Endothelial cell of hepatic sinusoid (primary cell): ENCODE results near the gene RPTOR.

Source experiments
- in situ Hi-C: cut with HindIII; loops from 2 replicates; pipeline ENCODE4 v1.10.0; 2017; ENCODE audit warnings: low sequenced_read_pairs

RPTOR gene

DNA sequence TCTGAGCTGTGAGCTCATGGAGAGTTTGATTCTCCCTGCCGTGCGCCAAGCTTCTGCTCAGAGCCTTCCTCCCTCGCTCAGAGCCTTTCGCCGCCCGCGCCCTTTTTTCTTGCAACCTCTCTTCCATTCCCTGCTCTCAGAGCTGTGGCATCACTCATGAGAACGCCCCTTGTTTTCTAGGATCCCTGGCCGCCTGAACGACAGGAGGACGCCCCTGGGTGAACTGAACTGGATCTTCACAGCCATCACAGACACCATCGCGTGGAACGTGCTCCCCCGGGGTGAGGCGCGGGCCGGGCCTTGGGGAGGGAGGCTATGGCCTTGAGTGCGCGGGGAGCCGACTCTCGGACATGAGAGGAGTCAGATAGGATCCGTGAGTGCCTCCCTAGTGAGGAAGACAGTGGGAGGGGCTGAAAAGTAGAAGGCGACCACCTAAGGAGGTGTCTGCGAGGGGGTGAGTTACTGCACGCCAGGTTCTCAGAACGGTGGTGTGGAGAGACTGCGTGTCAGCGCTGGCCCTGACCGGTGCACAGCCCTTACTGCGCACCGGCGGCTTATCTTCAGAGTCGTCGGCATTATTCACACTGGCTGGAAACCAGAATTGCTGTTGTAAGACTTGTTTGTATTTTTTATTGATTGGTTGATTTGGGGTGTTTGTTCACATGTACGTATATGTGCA is 277.5 kb downstream of the RPTOR start:
- in situ Hi-C loops, result loop anchor here (5.0 kb wide), 1 partner anchor 60 kb away; no protein-coding TSS in a partner anchor

GRCh38 chr17:80822700-80823410 is 278.2 kb downstream of the RPTOR start:
- in situ Hi-C loops, result loop anchor here (5.0 kb wide), 1 partner anchor 61 kb away; no protein-coding TSS in a partner anchor

DNA sequence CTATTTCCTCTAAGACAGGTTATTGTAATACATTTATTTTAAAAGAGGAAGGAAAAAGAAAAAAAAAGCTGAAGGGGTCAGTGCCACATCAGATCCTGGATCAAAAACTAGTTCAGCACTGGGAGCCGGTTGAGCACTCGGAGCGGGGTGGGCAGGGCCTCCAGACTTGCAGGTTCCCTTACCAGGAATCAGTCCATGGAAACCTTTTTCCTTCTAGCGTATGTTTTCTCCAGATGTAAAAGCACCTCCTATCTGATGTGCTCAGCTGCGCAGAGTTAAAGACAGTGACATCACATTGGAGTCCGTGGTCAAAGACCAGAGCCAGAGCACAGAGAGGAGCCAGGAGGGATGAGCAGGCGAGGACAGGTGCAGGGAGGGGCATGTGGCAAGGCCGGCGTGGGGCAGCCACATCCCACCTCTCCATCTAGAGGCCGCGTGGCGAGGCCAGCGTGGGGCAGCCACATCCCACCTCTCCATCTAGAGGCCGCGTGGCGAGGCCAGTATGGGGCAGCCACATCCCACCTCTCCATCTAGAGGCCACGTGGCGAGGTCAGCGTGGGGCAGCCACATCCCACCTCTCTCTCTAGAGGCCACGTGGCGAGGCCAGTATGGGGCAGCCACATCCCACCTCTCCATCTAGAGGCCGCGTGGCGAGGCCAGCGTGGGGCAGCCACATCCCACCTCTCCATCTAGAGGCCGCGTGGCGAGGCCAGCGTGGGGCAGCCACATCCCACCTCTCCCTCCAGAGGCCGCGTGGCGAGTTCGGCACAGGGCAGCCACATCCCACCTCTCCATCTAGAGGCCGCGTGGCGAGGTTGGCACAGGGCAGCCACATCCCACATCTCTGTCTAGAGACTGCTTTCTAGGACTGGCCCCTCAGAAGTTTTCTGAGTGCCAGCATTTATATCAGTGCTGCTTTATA is 280.2 kb downstream of the RPTOR start:
- in situ Hi-C loops, result loop anchor here (5.0 kb wide), 1 partner anchor 63 kb away; no protein-coding TSS in a partner anchor

- in situ Hi-C loops, result no loop called here
Measured at GRCh38 chr17:80825471-80826345, 281.1 kb downstream of the RPTOR start.

GRCh38 chr17:80826346-80826954 is 281.8 kb downstream of the RPTOR start:
- in situ Hi-C loops, result no loop called here

- in situ Hi-C loops, result no loop called here
Measured at GRCh38 chr17:80826955-80827645, 282.5 kb downstream of the RPTOR start.

- in situ Hi-C loops, result no loop called here
Measured at GRCh38 chr17:80827646-80828643, 283.3 kb downstream of the RPTOR start.

GRCh38 chr17:80829166-80829813 is 284.7 kb downstream of the RPTOR start:
- in situ Hi-C loops, result no loop called here

DNA sequence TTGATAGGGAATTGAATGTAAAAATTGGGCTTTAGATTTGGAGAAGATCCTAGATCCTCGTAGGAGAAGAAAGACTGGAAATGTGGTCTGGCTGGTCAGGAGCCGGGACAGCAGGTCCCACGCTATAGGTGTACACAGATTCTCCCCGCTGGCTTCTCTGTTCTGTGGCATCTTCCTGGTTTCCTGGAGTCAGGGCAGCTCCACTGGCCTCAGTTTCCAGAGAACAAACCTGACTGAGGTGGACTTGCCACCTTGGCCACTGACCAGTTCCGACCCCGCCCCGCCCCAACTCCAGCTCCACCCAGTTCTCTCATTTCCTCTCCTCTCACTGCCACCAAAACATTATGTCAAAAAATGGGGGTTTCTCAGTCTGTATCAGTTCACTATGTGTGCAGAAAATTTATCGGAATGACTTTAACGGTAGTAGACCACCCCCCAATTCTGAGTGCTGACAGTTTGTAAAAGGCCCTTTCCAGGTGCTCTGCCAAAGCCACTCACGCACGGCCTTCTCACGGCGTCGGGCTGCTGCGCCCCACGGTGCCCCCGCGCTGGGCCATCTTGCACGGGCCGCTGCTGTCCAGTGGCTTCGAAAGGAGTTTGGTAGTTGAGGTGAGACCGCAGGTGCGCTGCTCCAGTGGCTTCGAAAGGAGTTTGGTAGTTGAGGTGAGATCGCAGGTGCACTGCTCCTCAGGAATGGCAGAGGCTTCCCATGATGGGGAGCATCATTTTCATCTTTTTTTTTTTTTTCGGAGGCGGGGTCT is 285.6 kb downstream of the RPTOR start:
- in situ Hi-C loops, result no loop called here

DNA sequence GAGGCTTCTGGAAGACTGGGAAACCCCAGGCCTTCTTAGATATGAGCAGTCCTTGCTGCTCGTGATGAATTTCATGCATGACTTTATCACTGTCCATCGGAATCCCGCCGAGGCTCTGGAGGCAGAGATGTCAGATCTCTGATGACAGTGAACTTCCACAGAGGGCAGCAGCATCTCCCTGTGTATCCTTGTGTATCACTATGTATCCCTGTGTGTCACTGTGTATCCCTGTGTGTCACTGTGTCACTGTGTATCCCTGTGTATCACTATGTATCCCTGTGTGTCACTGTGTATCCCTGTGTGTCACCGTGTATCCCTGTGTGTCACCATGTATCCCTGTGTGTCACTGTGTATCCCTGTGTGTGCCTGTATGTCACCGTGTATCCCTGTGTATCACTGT is 286.9 kb downstream of the RPTOR start:
- in situ Hi-C loops, result no loop called here

DNA sequence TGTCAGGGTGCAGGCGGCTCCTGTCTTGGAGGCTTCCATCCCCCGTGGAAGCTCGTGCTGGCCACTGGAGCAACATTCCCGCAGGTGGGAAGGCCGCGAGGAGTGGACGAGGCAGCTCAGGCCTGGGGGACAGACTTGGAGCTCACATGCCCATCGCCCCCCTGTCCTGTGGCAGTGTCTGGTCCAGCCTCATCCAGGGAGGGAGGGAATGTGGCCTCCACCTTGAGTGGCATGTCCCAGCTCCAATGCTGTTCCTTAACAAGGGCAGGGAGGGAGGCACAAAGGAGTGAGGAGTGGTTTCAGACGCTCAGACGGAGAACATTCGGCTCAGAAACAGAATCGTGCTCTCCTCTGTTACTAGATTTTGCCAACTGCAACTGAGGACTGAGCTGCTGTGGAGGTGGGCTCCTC is 287.6 kb downstream of the RPTOR start:
- in situ Hi-C loops, result no loop called here

GRCh38 chr17:80832888-80833583 is 288.4 kb downstream of the RPTOR start:
- in situ Hi-C loops, result no loop called here

DNA sequence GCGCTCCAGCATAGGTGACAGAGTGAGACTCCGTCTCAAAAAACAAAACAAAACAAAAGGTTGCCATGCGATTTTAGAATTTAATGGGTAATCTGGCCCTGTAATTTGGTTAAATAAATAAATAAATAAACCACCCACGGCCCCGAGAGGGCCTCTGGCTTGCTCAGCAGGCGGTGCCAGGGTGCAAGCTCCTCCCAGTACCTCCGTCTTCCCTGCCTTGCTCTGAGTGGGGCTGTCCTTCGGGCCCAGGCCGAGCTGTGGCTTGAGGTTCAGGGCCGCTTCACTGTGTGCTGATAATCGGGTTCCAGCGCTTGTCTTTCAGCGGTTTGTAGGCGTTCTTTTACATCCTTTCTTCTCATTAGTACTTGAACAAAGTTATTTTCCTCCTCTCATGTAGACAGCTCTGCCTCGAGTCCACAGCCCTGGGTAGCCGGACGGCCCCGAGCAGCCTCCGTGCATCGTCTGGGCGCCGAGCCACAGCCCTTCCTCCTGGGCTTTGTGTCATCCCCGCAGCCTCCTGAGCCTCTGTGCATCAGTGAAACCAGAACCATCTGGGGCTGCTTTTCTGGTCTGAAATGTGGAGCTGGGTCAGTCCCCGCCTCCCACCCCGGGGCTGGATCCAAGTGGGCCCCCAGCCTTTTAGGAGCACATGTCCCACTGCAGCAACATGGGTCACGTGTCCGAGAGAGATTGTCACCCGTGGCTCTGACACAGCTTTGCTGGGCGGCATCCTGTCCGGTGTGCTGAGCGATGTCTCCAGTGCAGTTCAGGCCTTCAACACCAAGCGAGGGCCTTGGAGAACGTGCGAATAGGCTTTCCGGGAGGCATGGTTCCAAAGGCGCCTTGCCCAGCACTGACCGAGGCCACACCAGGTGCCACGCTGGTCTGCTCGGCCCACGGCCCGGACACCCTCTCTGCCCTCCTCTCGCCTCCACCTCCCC is 289.6 kb downstream of the RPTOR start:
- in situ Hi-C loops, result no loop called here

DNA sequence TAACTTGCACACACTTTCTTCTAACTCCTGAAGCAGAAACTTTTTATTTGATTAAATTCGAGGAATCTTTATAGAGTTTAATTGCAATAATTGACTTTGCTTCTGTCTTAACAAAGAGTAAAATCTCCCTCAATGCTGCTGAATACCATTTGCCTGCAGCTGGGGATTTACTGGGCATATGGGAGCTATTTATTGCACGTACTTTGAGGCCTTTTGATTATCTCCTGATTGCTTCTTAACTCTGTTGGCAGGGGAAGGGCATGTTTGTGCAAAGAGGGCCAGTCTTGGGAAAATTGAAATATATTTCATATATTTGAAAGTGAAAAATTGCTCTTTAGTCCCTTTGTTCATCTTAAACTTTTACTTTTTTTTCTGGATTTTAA is 290.2 kb downstream of the RPTOR start:
- in situ Hi-C loops, result no loop called here
